T-cell (primary cell): ENCODE measurements around the gene HOXC9. TPM values are rescaled to one million over a fixed set of nuclear protein-coding genes. Genes with fewer than 3 reads are reported as not detected.
"Not testable (repeated sequence)": the region's sequence is repeated elsewhere in the genome, so short reads cannot be mapped to it uniquely, and the experiment has no call there.

ENCODE experiments used
- ATAC-seq, 4 experiments: fragments of 200-7000 bp in 3 of 4; fragments of 150-1000 bp in 1 of 4; cut with Tn5 transposase; replicated peaks in 1 of 4; 1 replicate in 3 of 4; 2 replicates in 1 of 4; pipeline ENCODE4 v1.10.0; 2021; ENCODE audit warnings: moderate library complexity in 3 of 4, mild to moderate bottlenecking in 2 of 4, moderate number of reproducible peaks in 1 of 4
- CTCF ChIA-PET, 2 donors: fragments of 300-600 bp; sonication (Branson Sonifier 250); formaldehyde crosslinking; loops; one replicate each; lab custom pipeline; 2022; ENCODE audit warnings: antibody characterized with exemption in 2 of 2; lab: Charles Lee
- POLR2A ChIA-PET, 2 donors: fragments of 300-600 bp; sonication (Branson Sonifier 250); formaldehyde crosslinking; loops; one replicate each; lab custom pipeline; 2022; ENCODE audit warnings: antibody characterized with exemption in 2 of 2; lab: Charles Lee
- DNase-seq, 35 experiments: peaks; one replicate each; pipeline versions ENCODE4 v3.0.0 to v3.0.0-alpha.2; 2013 to 2023
- H3K27ac ChIP-seq: one replicate; pipeline ENCODE4 v1.5.1; 2013; ENCODE audit warnings: low read length
- H3K27me3 ChIP-seq, 2 experiments: replicated peaks in 1 of 2; 1 replicate in 1 of 2; 2 replicates in 1 of 2; pipeline versions ENCODE4 v1.6.1 to v1.7.0; 2013; ENCODE audit warnings: low read length in 1 of 2, mixed read lengths in 1 of 2; ENCODE audit not compliant: control insufficient read depth in 2 of 2, insufficient read depth in 2 of 2; ENCODE audit errors: extremely low read depth in 1 of 2
- H3K36me3 ChIP-seq, 2 donors: 1 replicate in 1 of 2; 2 replicates in 1 of 2; pipeline versions ENCODE4 v1.6.1 to v1.7.0; 2013; ENCODE audit warnings: low read length in 1 of 2; ENCODE audit not compliant: control insufficient read depth in 2 of 2, insufficient read depth in 1 of 2; ENCODE audit errors: extremely low read depth in 1 of 2
- H3K4me1 ChIP-seq, 2 experiments: 1 replicate in 1 of 2; 2 replicates in 1 of 2; pipeline versions ENCODE4 v1.6.1 to v1.7.0; 2013; ENCODE audit warnings: low read length in 2 of 2, mixed read lengths in 1 of 2; ENCODE audit not compliant: insufficient read depth in 2 of 2, control insufficient read depth in 1 of 2; ENCODE audit errors: extremely low read depth in 1 of 2
- H3K4me3 ChIP-seq, 2 donors: 1 replicate in 1 of 2; 2 replicates in 1 of 2; pipeline versions ENCODE4 v1.5.1 to v1.7.0; 2013; ENCODE audit warnings: mild to moderate bottlenecking in 2 of 2, low read length in 1 of 2, moderate library complexity in 1 of 2; ENCODE audit not compliant: control insufficient read depth in 1 of 2; ENCODE audit errors: extremely low read depth in 1 of 2
- H3K9me3 ChIP-seq: 2 replicates; pipeline ENCODE4 v1.7.0; 2013
- H3K27ac Mint-ChIP-seq, 2 donors: one replicate each; pipeline ENCODE4 v1.8.0; 2020 to 2021; ENCODE audit warnings: mild to moderate bottlenecking in 2 of 2, mixed read lengths in 2 of 2
- H3K27me3 Mint-ChIP-seq, 2 donors: one replicate each; pipeline ENCODE4 v1.8.0; 2021 to 2022; ENCODE audit warnings: mixed read lengths in 2 of 2
- H3K36me3 Mint-ChIP-seq: one replicate; pipeline ENCODE4 v1.8.0; 2021; ENCODE audit warnings: mixed read lengths
- H3K4me1 Mint-ChIP-seq, 3 donors: one replicate each; pipeline ENCODE4 v1.8.0; 2020 to 2022; ENCODE audit warnings: mixed read lengths in 3 of 3, mild to moderate bottlenecking in 1 of 3
- H3K4me3 Mint-ChIP-seq, 3 donors: one replicate each; pipeline ENCODE4 v1.8.0; 2020 to 2022; ENCODE audit warnings: mild to moderate bottlenecking in 3 of 3, mixed read lengths in 3 of 3, moderate library complexity in 3 of 3
- H3K9me3 Mint-ChIP-seq, 3 donors: one replicate each; pipeline ENCODE4 v1.8.0; 2020 to 2022; ENCODE audit warnings: mixed read lengths in 3 of 3
- WGBS: methylation state at CpG from one replicate; pipeline ENCODE4 v1.1.5; 2013; ENCODE audit warnings: missing lambda C conversion rate; ENCODE audit not compliant: insufficient coverage; 5-methylcytosine and 5-hydroxymethylcytosine counted together
- total RNA-seq, 35 experiments: library from RNA in 6 of 35; stranded (reverse) in 6 of 35; fragments of 120-200 nt in 1 of 35; gene quantifications; one replicate each; pipeline versions ENCODE4 v1.2.1 to v1.2.4 and lab custom pipeline; 2013 to 2026

HOXC9 gene
- total RNA-seq, 5 donors from 2014 or later (not counting 1 experiment from before 2014, with no cell fraction given) = not detected

DNA sequence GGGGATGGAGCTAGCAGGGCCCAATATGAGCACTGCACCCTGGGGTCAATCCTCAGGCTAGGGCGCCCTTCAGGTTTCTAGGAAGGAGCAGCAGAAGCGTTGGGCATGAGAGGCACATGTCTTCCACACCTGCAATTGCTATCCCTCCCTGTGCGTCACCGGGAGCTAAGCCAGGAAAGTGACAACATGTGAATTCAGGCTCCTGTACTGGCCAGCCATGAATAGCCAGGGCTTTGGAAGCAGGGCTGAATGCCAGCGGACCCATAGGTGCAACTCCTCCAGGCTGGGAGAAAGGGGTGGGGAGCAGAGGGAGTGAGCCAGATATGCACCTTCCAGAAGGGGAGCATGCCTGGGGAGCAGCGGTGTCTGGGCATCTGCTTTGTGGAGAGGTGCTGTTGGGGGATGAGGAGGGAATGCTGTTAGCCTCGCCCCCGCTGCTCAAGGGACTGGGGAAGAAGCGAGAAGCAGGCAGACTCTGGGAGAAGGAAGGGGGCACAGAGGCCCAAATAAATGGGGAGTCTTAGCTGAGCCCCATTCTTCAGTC lies 39.0 kb downstream of the HOXC9 start:
- H3K4me3 Mint-ChIP-seq = no peak overlapping the region
- 65% methylated on average over 9 of the region's 9 CpGs for WGBS
- ATAC-seq (no peak), DNase-seq (no peak)
- H3K27ac Mint-ChIP-seq = peak overlapping the region in 1 of 2 donors; percentile 53
- Histone ChIP-seq H3K9me3 (no peaks in the 10 kb centered on the region), H3K36me3 (no peaks in the 10 kb centered on the region), H3K4me1 (peaks cover 0 to 12% of the 10 kb centered on the region in 2 experiments), H3K27me3 (peaks cover 27 to 90% of the 10 kb centered on the region in 2 experiments), H3K27ac (no peak overlapping the region), H3K4me3 (no peak overlapping the region)
- H3K36me3 Mint-ChIP-seq = no peaks in the 10 kb centered on the region
- peaks cover 6 to 15% (median 10%) of the 10 kb centered on the region in 3 donors for H3K4me1 Mint-ChIP-seq
- POLR2A ChIA-PET = no interaction called here
- no peaks in the 10 kb centered on the region for H3K9me3 Mint-ChIP-seq
- peaks cover 71 to 90% of the 10 kb centered on the region in 2 donors for H3K27me3 Mint-ChIP-seq
- CTCF ChIA-PET = interaction anchor here (0.5 to 1.0 kb wide), 3 partner anchors 153 to 168 kb away, joined by 3 to 5 read pairs (median 3); no protein-coding TSS in a partner anchor

DNA sequence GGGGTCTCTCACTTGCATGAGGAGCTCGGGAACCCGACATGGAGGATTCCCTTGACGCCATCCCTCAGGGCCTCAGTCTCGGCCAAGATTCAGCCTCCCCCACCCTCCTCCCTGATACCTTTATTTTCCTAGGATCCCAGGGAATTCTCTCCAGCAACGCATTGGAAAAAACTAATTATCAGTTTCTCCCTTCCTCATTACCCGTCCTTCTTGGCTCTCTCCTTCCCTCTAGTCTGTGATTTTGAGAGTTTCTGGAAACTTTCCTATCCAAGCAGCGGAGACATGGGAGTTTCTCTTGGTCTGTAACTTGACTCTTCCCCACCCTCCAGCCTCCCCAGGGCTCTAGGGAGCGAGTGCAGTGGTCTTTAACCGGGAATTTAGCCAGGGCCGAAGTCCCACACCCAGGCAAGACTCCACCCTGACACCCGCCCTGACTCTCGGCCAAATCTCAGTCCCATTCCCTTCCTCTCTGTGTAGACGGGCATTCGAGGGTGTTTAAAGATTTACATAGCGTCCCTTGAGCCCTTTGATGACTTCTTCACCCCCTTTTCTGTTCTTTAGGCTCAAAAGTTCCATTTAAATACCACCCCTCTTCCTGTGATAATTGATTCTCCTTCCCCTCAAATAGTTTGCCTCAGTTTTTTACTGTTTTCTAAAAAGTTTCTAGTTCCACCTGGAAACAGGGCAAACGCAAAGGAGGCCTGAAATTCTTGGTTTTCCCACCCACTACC lies 39.6 kb downstream of the HOXC9 start:
- WGBS = 44% methylated on average over 7 of the region's 16 CpGs
- no peak overlapping the region for H3K27ac Mint-ChIP-seq
- ChIA-PET CTCF (interaction anchor here in 1 of 2 donors (0.5 kb wide), 1 partner anchor 11 kb away, joined by 3 read pairs; no protein-coding TSS in a partner anchor), POLR2A (no interaction called here)
- Histone ChIP-seq H3K4me3 (no peak overlapping the region), H3K27ac (no peak overlapping the region), H3K9me3 (no peaks in the 10 kb centered on the region), H3K4me1 (peaks cover 0 to 7% of the 10 kb centered on the region in 2 experiments), H3K27me3 (peaks cover 27 to 90% of the 10 kb centered on the region in 2 experiments), H3K36me3 (no peaks in the 10 kb centered on the region)
- no peak for ATAC-seq
- no peak for DNase-seq
- peaks cover 75 to 92% of the 10 kb centered on the region in 2 donors for H3K27me3 Mint-ChIP-seq
- H3K4me1 Mint-ChIP-seq = peaks cover 6 to 17% (median 11%) of the 10 kb centered on the region in 3 donors
- no peaks in the 10 kb centered on the region for H3K36me3 Mint-ChIP-seq
- H3K9me3 Mint-ChIP-seq = no peaks in the 10 kb centered on the region
- no peak overlapping the region for H3K4me3 Mint-ChIP-seq

DNA sequence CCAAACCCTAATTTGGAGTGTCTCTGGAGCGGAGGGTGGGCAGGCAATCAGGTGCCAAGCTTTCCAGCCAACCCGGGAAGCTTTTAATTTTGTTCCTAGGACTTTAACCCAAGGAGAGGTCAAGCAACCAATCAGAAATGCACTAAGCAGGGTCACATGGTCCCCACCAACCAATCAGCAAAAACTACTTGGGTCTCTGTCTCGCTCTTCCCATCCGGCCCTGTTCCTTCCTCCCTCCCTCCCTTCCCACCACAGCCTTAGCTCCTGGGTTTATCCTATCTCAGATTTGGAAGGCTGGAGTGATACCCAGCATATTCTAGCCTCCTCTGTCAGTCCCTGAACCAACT lies 40.2 kb downstream of the HOXC9 start:
- H3K36me3 Mint-ChIP-seq = no peaks in the 10 kb centered on the region
- Histone ChIP-seq H3K9me3 (no peaks in the 10 kb centered on the region), H3K27me3 (peaks cover 27 to 90% of the 10 kb centered on the region in 2 experiments), H3K27ac (no peak overlapping the region), H3K4me1 (peaks cover 0 to 5% of the 10 kb centered on the region in 2 experiments), H3K36me3 (no peaks in the 10 kb centered on the region), H3K4me3 (no peak overlapping the region)
- ChIA-PET CTCF (no interaction called here), POLR2A (no interaction called here)
- H3K4me3 Mint-ChIP-seq = no peak overlapping the region
- H3K4me1 Mint-ChIP-seq = peaks cover 5 to 12% (median 9%) of the 10 kb centered on the region in 3 donors
- 46% methylated on average over 4 of the region's 4 CpGs for WGBS
- H3K9me3 Mint-ChIP-seq = no peaks in the 10 kb centered on the region
- ATAC-seq (no peak), DNase-seq (no peak)
- peaks cover 77 to 93% of the 10 kb centered on the region in 2 donors for H3K27me3 Mint-ChIP-seq
- no peak overlapping the region for H3K27ac Mint-ChIP-seq

DNA sequence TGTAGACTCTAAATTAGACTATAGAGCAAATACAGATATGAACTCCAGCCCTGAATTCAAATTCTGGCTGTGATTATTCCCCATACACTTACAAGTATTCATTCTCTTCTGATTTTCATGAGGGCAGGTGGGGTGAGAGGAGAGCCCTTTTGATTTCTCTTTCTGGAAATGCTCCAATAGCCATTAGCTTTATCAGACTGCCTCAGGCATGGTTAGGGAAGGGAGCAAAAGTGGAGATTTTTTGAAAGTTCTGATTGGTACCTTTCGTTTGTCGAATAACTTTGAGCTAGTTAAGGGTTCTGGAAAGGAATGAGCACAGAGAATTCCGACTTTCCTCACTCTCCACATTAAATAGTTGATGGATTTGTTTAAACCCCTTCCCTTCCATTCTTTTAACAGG lies 40.7 kb downstream of the HOXC9 start:
- no peak overlapping the region for H3K4me3 Mint-ChIP-seq
- DNase-seq = no peak
- H3K36me3 Mint-ChIP-seq = no peaks in the 10 kb centered on the region
- ChIA-PET CTCF (interaction anchor here in 1 of 2 donors (0.6 to 1.2 kb wide), 2 partner anchors 8 to 12 kb away, joined by 3 read pairs; partner anchors contain the start of gene HOXC5), POLR2A (no interaction called here)
- ATAC-seq = no peak
- no peaks in the 10 kb centered on the region for H3K36me3 ChIP-seq
- no peak overlapping the region for H3K27ac Mint-ChIP-seq
- peaks cover 79 to 93% of the 10 kb centered on the region in 2 donors for H3K27me3 Mint-ChIP-seq
- no peaks in the 10 kb centered on the region for H3K9me3 Mint-ChIP-seq
- peaks cover 5 to 11% (median 8%) of the 10 kb centered on the region in 3 donors for H3K4me1 Mint-ChIP-seq
- peaks cover 24 to 86% of the 10 kb centered on the region in 2 experiments for H3K27me3 ChIP-seq
- no peaks in the 10 kb centered on the region for H3K9me3 ChIP-seq
- no peak overlapping the region for H3K4me3 ChIP-seq
- no peak overlapping the region for H3K27ac ChIP-seq
- peaks cover 0 to 5% of the 10 kb centered on the region in 2 experiments for H3K4me1 ChIP-seq
- no CpG with 5 or more reads among the region's 3 CpGs for WGBS

DNA sequence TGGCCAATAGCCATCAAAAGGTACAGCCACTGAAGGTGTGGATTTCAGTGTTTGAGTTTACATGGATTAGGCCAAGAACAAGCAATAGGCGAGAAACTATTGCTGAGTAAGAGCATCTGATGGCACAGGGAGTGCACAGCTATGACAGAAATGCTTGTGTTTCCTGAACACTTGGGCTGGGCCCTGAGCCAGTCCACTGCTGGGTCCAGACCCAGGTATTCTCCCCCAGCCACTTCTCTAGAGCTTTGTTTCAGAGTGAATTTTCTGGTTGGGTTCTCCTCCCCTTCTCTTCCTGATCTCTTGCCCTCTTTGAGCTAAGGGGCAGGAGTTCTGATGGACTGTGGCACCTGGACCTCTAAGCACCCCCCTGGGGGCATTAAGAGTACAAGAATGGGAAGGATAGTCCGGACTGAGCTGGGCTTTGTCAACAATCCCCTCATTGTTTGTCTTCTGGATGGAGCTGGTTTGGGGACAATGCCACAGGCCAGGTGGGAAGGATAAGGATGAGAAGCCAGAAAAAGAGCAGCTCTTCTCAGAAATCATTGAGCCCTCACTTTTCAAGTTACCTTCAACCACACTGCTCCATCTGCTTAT lies 41.2 kb downstream of the HOXC9 start:
- no peaks in the 10 kb centered on the region for H3K36me3 ChIP-seq
- H3K9me3 ChIP-seq = no peaks in the 10 kb centered on the region
- ATAC-seq (no peak), DNase-seq (no peak)
- H3K27ac ChIP-seq = no peak overlapping the region
- CTCF ChIA-PET = interaction anchor here in 1 of 2 donors (0.6 to 1.2 kb wide), 2 partner anchors 9 to 12 kb away, joined by 3 read pairs; partner anchors contain the start of gene HOXC5
- Mint-ChIP-seq H3K36me3 (no peaks in the 10 kb centered on the region), H3K4me3 (no peak overlapping the region), H3K27ac (peak overlapping the region in 1 of 2 donors; percentile 10), H3K9me3 (no peaks in the 10 kb centered on the region), H3K4me1 (peaks cover 5 to 11% (median 8%) of the 10 kb centered on the region in 3 donors), H3K27me3 (peaks cover 79 to 93% of the 10 kb centered on the region in 2 donors)
- peaks cover 22 to 87% of the 10 kb centered on the region in 2 experiments for H3K27me3 ChIP-seq
- 50% methylated on average over 1 of the region's 2 CpGs for WGBS
- POLR2A ChIA-PET = no interaction called here
- no peak overlapping the region for H3K4me3 ChIP-seq
- peaks cover 0 to 5% of the 10 kb centered on the region in 2 experiments for H3K4me1 ChIP-seq

DNA sequence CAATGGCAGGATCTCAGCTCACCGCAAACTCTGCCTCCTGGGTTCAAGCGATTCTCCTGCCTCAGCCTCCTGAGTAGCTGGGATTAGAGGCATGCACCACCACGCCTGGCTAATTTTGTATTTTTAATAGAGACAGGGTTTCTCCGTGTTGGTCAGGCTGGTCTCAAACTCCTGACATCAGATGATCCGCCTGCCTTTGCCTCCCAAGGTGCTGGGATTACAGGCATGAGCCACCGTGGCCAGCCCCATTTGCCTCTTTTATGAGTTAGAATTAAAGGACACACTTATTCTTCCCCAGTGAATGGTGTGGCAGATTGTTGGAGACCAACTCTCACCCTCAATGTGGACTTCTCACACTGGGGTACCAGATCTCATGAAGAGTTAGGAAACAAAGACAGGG lies 42.1 kb downstream of the HOXC9 start:
- H3K27ac Mint-ChIP-seq, H3K4me1 ChIP-seq, H3K27ac ChIP-seq, ATAC-seq, H3K9me3 Mint-ChIP-seq, DNase-seq, H3K36me3 ChIP-seq, POLR2A ChIA-PET, H3K4me3 ChIP-seq, H3K4me3 Mint-ChIP-seq, H3K9me3 ChIP-seq, H3K36me3 Mint-ChIP-seq: not testable (repeated sequence)
- Mint-ChIP-seq H3K27me3 (peaks cover 87 to 94% of the 10 kb centered on the region in 2 donors), H3K4me1 (peaks cover 7 to 12% (median 11%) of the 10 kb centered on the region in 3 donors)
- peaks cover 22 to 86% of the 10 kb centered on the region in 2 experiments for H3K27me3 ChIP-seq
- CTCF ChIA-PET = interaction anchor here in 1 of 2 donors (1.2 kb wide), 1 partner anchor 10 kb away, joined by 3 read pairs; the partner anchor contains the start of gene HOXC5
- WGBS = 87% methylated on average over 3 of the region's 6 CpGs
